GM19452 (cell line): Measurements from ENCODE around the gene PECR.
"Not testable (repeated sequence)": the region's sequence is repeated elsewhere in the genome, so short reads cannot be mapped to it uniquely, and the experiment has no call there.

ENCODE experiments used
- ATAC-seq: cut with Tn5 transposase; IDR thresholded peaks from one replicate; pipeline ENCODE4 v1.9.1; 2021; ENCODE audit not compliant: unreplicated experiment

The PECR gene

GRCh38 chr2:216107320-216107719 lies 25.7 kb upstream of the PECR start:
- no peak for ATAC-seq

- no peak for ATAC-seq
Measured at GRCh38 chr2:216104691-216105090, 23.1 kb upstream of the PECR start.

- no peak for ATAC-seq
Measured at GRCh38 chr2:216103213-216103612, 21.6 kb upstream of the PECR start.

GRCh38 chr2:216101109-216101508 lies 19.5 kb upstream of the PECR start:
- ATAC-seq = no peak

GRCh38 chr2:216098421-216099334 lies 17.1 kb upstream of the PECR start:
- ATAC-seq = no peak

- ATAC-seq = no peak
Measured at GRCh38 chr2:216094701-216095100, 13.1 kb upstream of the PECR start.

GRCh38 chr2:216092646-216093045 lies 11.0 kb upstream of the PECR start:
- ATAC-seq = no peak

- no peak for ATAC-seq
Measured at GRCh38 chr2:216090369-216090786, 8.8 kb upstream of the PECR start.

- no peak for ATAC-seq
Measured at GRCh38 chr2:216086207-216086893, 4.7 kb upstream of the PECR start.

- ATAC-seq = no peak
Measured at GRCh38 chr2:216084547-216084946, 2.9 kb upstream of the PECR start.

- no peak for ATAC-seq
Measured at GRCh38 chr2:216083464-216084281, 2.1 kb upstream of the PECR start.

GRCh38 chr2:216082805-216083204 lies 1.2 kb upstream of the PECR start:
- ATAC-seq = no peak

- ATAC-seq = peak; percentile 23
Measured at GRCh38 chr2:216082117-216082711, 605 bp upstream of the PECR start.

GRCh38 chr2:216081012-216081411 lies 597 bp downstream of the PECR start:
- no peak for ATAC-seq

GRCh38 chr2:216080048-216080447 lies 1.6 kb downstream of the PECR start:
- not testable (repeated sequence) for ATAC-seq

- no peak for ATAC-seq
Measured at GRCh38 chr2:216078776-216079175, 2.8 kb downstream of the PECR start.

GRCh38 chr2:216075510-216076485 lies 5.8 kb downstream of the PECR start:
- ATAC-seq = no peak

GRCh38 chr2:216074794-216075193 lies 6.8 kb downstream of the PECR start:
- ATAC-seq = no peak

- no peak for ATAC-seq
Measured at GRCh38 chr2:216074380-216074779, 7.2 kb downstream of the PECR start.

GRCh38 chr2:216073773-216074172 lies 7.8 kb downstream of the PECR start:
- ATAC-seq = no peak
